Activated T-cell treated with anti-CD3 and anti-CD28 coated beads for 24 hours (primary cell): ENCODE data around the gene UGGT1.

Source experiments
- DNase-seq: peaks from one replicate; pipeline ENCODE4 v3.0.0-alpha.2; 2020; ENCODE audit warnings: low read depth

Gene UGGT1

DNA sequence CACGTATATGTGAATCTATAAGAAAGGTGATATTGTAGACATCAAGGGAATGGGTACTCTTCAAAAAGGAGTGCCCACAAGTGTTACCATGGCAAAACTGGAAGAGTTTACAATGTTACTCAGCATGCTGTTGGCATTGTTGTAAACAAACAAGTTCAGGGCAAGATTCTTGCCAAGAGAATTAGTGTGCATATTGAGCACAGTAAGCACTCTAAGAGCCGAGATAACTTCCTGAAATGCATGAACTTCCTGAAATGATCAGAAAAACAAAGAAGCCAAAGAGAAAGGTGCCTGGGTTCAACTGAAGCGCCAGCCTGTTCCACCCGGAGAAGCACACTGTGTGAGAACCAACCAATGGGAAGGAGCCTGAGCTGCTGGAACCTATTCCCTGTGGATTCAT, 126.7 kb downstream of the UGGT1 start:
- DNase-seq: no peak

GRCh38 chr2:128219891-128220290, 128.9 kb downstream of the UGGT1 start:
- no peak for DNase-seq

DNA sequence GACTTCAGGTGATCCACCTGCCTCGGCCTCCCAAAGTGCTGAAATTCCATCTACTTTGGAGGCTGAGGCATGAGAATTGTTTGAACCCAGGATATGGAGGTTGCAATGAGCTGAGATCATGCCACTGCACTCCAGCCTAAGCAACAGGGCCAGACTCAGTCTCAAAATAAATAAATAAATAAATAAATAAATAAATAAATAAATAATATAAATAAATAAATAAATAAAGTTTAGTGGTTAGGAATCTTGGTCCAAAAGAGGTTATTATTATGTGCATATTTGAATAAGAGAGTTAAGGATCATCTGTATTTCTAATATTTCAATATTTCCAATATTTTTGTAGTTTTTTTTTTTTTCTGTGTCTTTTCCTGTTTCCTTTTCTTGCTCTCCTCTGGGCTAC, 136.9 kb downstream of the UGGT1 start:
- no peak for DNase-seq

GRCh38 chr2:128228894-128229293, 137.9 kb downstream of the UGGT1 start:
- no peak for DNase-seq

DNA sequence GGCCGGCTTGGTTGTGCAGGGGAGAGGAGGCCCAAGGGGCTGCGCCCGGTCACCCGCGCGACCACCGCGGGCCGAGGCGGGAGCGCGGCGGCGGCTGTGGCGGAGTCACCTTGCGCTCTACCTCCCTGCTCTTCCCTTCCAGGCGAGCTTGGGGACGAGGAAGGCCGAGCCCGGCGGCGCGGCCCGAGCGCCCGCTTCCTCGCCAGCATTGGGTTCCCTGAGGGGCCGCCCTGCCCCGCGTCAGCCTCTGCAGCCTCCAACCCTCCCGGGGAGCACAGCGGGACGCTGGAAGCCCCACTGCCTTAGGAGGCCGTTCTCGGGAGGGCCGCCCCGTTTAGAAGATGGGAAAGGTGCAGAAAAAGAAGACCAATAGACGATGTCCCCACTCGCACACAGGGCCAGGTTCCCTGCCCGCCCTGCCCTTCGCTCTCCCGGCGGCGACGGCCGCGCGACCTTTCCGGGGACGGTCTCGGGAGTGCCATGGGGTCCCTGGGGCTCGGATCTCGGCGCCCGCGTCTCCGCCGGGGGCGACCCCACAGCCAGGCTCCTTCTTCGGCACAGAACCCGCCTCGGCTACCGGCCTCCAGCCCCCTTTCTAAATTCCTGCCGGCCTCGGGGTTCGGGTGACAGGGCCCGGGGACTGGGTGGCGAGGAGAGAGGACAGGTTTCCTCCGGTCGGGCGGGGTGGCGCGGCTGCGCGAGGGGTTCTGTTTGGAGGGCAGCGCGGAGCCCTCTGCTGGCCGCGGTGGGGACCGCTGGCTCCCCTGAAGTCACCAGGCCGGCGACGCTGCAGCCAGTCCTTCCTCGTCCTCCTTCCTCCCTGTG, 142.2 kb downstream of the UGGT1 start:
- peak; percentile 76 for DNase-seq

GRCh38 chr2:128233790-128234395, 142.9 kb downstream of the UGGT1 start:
- DNase-seq: no peak

GRCh38 chr2:128234613-128235012, 143.6 kb downstream of the UGGT1 start:
- DNase-seq: no peak

GRCh38 chr2:128235581-128235980, 144.6 kb downstream of the UGGT1 start:
- no peak for DNase-seq

DNA sequence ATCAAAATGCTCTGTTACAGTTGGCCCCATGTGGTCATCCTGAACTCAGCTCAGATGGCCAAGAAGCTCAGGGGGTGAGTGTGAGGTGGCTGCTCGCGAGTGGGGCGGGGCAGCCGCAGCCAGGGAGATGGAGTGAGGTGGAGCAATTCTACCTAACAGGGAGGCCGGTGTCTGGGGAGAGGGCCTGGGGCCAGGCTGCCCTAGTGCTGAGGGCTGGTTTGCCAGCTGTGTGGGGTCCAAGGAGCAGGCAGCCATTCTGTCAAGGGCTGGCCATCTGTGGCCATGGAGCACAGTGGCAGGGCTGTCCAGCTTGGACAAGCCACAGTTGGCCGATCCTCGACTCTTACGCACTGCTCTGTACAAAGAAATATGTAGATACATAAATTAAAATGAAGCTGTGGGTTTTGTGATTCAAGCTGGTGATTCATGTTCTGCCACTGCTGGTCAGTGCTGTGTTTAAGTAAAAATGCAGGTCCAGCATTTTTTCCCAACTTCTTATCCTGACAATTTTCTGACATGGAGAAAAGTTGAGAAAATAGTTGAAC, 145.6 kb downstream of the UGGT1 start:
- no peak for DNase-seq

GRCh38 chr2:128237081-128237534, 146.1 kb downstream of the UGGT1 start:
- no peak for DNase-seq

DNA sequence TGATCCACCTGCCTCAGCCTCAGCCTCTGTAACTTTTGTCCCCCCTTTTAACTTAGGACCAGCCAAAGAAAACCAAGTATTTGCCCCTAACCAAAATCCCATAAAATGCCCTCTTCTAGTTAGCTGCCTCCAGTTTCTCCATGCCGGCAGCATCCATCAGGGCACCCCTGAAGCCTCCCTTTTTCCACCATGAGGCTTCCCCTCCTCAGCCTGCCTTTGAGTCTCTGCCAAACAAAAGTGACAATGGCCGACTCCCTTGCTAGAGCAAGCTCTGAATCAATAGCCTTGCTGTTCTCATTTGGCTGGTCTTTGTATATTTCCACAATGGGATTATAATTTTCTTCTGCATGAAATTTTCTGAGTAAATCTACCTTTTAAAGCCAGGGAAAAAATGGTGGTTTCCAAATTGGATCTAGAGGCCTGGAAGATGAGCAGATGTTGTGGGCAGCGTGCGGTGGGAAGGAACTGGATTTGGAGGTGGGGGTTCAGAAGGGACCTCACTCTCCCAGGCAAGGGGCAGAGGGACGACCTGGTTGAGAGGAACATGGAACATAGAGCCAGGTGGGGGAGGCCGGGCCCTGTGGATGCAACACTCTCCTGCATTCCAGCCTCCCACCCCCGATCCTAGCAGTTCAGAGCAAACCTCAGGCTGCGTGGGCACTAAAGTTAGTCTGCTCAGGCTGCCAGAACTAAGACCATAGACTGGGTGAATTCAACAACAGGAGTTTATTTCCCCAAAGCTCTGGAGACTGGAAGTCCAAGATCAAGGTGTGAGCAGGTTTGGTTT, 147.1 kb downstream of the UGGT1 start:
- no peak for DNase-seq

- no peak for DNase-seq
Observed at GRCh38 chr2:128241896-128242295, 150.9 kb downstream of the UGGT1 start.
